ENCODE measurements around the gene TANC1.

Gene TANC1

DNA sequence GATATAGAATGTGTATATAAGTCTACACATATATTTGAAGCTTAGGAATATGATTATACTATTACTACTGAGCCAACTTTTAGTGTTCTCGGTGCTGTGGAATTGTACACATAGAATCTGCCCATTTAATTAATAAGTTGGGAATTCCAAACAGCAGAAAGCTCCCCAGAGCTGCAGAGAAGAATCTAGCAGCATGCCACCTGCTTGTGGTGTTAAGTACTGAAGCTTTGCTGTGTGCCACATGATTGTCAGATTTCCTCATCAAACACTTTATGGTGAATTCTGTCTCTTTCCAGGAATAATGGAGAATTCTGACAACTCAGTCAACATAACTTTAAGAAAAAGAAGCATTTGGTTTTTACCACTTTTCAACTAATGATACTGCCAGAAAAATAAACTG is 200.3 kb downstream of the TANC1 start:
- TF ChIP-seq POLR2AphosphoS5 (IDR thresholded peaks at IDR 0.05; ENCODE audit: low read depth, low read length) (no peak), TAF1 (IDR thresholded peaks at IDR 0.05; ENCODE audit: borderline replicate concordance, low read depth, low read length) (no peak), POLR2A (IDR thresholded peaks at IDR 0.05; ENCODE audit: low read depth, low read length) (no peak)
- no peak for DNase-seq (ENCODE audit: insufficient read length)
- FAIRE-seq, result no peak

DNA sequence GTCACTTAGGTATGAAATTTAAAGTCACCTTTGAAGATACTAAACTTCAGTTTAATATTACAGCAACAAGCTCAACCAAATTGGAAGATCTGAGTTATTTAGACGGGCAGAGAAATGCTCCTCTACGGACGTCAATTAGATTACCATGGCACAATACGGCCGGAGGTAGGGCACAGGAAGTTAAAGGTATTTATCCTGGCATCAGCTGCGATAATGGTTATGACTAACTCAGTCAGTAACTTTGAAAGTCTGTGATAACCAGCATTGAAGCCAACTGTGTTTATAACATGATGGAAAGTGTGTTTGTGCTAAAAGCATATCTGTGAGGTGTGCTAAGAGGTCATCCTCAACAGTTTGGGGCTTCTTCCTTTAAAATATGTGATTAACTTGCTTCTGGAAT is 200.7 kb downstream of the TANC1 start:
- FAIRE-seq (no peak), DNase-seq (ENCODE audit: insufficient read length) (no peak)
- TF ChIP-seq POLR2AphosphoS5 (IDR thresholded peaks at IDR 0.05; ENCODE audit: low read depth, low read length) (no peak), POLR2A (IDR thresholded peaks at IDR 0.05; ENCODE audit: low read depth, low read length) (no peak), TAF1 (IDR thresholded peaks at IDR 0.05; ENCODE audit: borderline replicate concordance, low read depth, low read length) (no peak)

DNA sequence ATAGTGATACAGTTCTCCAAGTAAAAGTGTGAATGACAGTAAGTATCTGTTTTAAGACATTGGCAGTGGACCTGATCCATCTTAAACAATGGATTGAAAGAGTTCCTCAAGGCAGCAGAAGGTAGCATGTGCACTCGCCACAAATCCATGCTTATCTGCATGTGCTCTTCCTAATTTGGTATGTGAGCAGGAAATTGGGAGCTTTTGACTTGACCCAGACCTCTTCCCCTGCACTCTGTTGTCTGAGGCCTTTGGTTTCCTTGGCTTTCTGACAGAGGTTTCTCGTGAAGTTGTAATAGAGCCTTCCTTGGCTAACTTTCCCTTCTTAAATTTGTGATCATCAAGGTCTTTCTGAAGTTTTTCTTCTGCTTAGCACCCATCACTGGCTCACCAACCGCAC is 204.0 kb downstream of the TANC1 start:
- no peak for FAIRE-seq
- DNase-seq (ENCODE audit: insufficient read length), result no peak
- TF ChIP-seq POLR2AphosphoS5 (IDR thresholded peaks at IDR 0.05; ENCODE audit: low read depth, low read length) (no peak), TAF1 (IDR thresholded peaks at IDR 0.05; ENCODE audit: borderline replicate concordance, low read depth, low read length) (no peak), POLR2A (IDR thresholded peaks at IDR 0.05; ENCODE audit: low read depth, low read length) (no peak)

DNA sequence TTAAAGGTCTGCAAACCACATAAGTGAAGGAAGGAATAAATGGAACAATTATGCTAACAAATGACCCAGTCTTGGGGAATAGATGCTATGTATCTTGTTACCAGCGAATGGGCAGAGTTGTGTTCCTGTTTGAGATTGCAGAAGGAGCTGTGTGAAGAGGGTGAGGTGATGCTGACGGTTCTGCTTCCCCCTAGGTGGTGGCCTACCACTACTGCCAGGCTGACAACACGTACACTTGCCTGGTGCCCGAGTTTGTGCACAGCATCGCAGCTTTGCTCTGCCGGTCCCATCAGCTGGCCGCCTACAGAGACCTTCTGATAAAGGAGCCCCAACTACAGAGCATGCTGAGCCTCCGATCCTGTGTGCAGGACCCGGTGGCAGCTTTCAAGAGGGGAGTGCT is 206.3 kb downstream of the TANC1 start:
- FAIRE-seq, result no peak
- no peak for DNase-seq (ENCODE audit: insufficient read length)
- TF ChIP-seq POLR2AphosphoS5 (IDR thresholded peaks at IDR 0.05; ENCODE audit: low read depth, low read length), result no peak
- TF ChIP-seq TAF1 (IDR thresholded peaks at IDR 0.05; ENCODE audit: borderline replicate concordance, low read depth, low read length), result no peak
- TF ChIP-seq POLR2A (IDR thresholded peaks at IDR 0.05; ENCODE audit: low read depth, low read length), result no peak

DNA sequence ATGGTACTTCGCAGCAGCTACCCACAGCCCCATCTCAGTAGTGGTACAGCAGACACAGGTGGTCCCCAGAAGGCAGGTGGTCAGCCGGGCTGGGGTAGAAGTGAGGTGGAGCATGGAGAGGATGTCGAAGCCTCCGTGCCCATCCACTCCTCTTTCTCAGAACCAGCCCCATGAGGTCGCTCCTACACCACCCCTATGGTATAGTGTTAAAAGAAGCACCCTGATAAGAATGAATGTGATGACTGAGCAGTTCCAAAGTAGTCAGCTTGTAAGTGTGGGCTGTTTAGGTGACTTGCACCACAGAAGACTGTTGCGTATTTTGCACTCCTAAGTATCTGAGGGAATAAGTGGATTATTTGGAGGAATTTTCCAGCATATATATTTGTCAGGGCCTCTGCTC is 206.7 kb downstream of the TANC1 start:
- TF ChIP-seq POLR2AphosphoS5 (IDR thresholded peaks at IDR 0.05; ENCODE audit: low read depth, low read length), result no peak
- no peak for TF ChIP-seq TAF1 (IDR thresholded peaks at IDR 0.05; ENCODE audit: borderline replicate concordance, low read depth, low read length)
- no peak for TF ChIP-seq POLR2A (IDR thresholded peaks at IDR 0.05; ENCODE audit: low read depth, low read length)
- no peak for FAIRE-seq
- DNase-seq (ENCODE audit: insufficient read length), result no peak

DNA sequence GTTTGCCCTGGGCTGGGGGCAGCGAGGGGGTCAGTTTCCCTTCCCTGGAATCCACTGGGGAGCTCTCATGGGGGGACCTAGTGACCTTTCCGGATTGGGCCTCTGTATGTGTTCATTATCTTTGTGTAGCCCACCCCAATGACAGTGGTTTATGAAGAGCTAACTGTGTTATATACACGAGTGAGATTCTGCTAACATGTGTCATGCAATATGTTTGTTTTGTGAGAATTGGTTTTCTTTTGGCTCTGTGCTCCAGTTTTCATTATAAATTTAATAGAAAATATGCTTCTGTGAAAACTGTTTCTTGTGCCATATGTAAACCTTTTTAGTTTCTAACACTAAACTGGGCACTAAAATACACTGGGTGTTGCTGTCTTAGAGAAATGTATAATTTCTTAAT is 207.5 kb downstream of the TANC1 start:
- TF ChIP-seq POLR2AphosphoS5 (IDR thresholded peaks at IDR 0.05; ENCODE audit: low read depth, low read length) (no peak), POLR2A (IDR thresholded peaks at IDR 0.05; ENCODE audit: low read depth, low read length) (no peak), TAF1 (IDR thresholded peaks at IDR 0.05; ENCODE audit: borderline replicate concordance, low read depth, low read length) (no peak)
- no peak for FAIRE-seq
- no peak for DNase-seq (ENCODE audit: insufficient read length)

DNA sequence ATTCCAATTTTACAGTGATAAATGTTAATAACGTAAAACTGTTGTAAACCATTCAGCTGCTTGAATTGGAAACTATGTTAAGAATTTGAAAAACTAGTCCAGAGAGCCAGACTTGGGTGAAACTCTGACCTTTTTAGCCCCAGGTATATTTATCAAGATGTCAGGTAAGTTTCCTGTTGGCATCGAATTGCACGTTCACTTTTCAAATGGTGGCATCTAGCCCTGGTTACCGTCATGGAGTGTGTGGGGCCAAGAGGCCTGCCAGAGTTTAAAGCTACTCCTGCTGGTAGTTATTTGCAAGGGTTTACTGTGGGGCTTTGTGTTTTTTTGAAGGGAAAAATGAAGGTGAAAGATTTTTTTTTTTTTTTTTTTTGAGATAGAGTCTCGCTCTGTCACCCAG is 208.1 kb downstream of the TANC1 start:
- TF ChIP-seq TAF1 (IDR thresholded peaks at IDR 0.05; ENCODE audit: borderline replicate concordance, low read depth, low read length), result no peak
- TF ChIP-seq POLR2A (IDR thresholded peaks at IDR 0.05; ENCODE audit: low read depth, low read length), result no peak
- TF ChIP-seq POLR2AphosphoS5 (IDR thresholded peaks at IDR 0.05; ENCODE audit: low read depth, low read length), result no peak
- no peak for FAIRE-seq
- DNase-seq (ENCODE audit: insufficient read length), result no peak

DNA sequence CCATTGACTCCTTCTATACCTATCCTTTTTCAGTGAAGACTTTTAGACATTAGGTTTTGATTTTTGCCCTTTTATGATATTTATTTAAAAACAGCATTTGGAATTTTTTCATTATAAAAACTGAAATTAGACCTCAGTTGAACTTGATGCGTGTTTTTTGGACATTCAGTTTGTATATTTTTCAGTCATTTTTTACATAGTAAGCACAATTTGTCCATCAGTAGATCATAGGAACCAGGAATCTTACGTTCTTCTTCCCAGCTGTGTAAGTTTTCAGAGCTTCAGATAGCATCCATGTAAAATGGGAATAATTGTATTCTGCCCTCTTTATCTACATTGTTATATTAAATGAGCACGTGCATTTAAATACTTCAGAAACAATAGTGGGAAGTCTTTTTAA is 208.9 kb downstream of the TANC1 start:
- TF ChIP-seq POLR2AphosphoS5 (IDR thresholded peaks at IDR 0.05; ENCODE audit: low read depth, low read length) (no peak), TAF1 (IDR thresholded peaks at IDR 0.05; ENCODE audit: borderline replicate concordance, low read depth, low read length) (no peak), POLR2A (IDR thresholded peaks at IDR 0.05; ENCODE audit: low read depth, low read length) (no peak)
- FAIRE-seq, result no peak
- no peak for DNase-seq (ENCODE audit: insufficient read length)

DNA sequence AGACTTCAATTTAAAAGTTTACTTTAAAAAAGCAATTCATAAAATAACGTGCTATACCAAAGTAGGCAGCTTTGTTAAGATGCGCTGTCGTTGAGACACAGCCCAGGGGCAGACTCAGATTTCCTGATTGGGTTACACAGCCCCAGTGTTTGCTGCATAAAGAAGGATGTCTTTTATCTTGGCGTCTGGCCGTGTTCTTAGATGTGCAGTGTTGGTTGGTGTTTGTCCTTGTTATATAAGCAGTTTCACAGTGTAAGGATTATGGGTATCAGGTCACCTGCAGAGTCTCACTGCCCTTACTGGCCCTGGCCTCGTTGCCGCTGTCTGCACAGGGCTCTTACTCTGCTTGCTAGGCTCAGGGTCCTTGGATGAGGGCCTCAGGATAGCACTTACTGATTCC is 209.5 kb downstream of the TANC1 start:
- no peak for FAIRE-seq
- TF ChIP-seq TAF1 (IDR thresholded peaks at IDR 0.05; ENCODE audit: borderline replicate concordance, low read depth, low read length), result no peak
- no peak for TF ChIP-seq POLR2A (IDR thresholded peaks at IDR 0.05; ENCODE audit: low read depth, low read length)
- TF ChIP-seq POLR2AphosphoS5 (IDR thresholded peaks at IDR 0.05; ENCODE audit: low read depth, low read length), result no peak

DNA sequence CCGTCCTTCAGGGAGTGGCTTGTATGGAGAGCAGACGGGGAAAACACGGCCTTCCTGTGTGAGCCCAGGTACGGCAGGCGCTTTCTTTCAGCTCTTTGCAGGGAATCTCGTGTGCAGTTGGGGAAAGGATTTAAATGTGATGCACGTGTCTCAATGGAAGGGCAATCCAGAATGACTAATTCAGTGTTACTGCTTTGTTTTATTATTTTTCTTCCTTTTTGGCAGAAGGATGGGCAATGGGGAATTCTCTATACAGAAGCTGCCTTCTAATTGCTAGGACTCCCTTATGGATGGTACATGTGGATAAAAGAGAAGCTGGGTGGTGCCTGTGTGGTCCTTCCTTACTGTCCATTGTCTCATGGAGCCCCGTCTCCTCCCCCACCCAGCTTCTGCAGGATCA is 210.7 kb downstream of the TANC1 start:
- FAIRE-seq, result no peak
- TF ChIP-seq TAF1 (IDR thresholded peaks at IDR 0.05; ENCODE audit: borderline replicate concordance, low read depth, low read length), result no peak
- TF ChIP-seq POLR2A (IDR thresholded peaks at IDR 0.05; ENCODE audit: low read depth, low read length), result no peak
- TF ChIP-seq POLR2AphosphoS5 (IDR thresholded peaks at IDR 0.05; ENCODE audit: low read depth, low read length), result no peak
- no peak for DNase-seq (ENCODE audit: insufficient read length)

More for the DNA sequence above, 209.5 kb downstream of the TANC1 start:
- no peak for DNase-seq (ENCODE audit: insufficient read length)

DNA sequence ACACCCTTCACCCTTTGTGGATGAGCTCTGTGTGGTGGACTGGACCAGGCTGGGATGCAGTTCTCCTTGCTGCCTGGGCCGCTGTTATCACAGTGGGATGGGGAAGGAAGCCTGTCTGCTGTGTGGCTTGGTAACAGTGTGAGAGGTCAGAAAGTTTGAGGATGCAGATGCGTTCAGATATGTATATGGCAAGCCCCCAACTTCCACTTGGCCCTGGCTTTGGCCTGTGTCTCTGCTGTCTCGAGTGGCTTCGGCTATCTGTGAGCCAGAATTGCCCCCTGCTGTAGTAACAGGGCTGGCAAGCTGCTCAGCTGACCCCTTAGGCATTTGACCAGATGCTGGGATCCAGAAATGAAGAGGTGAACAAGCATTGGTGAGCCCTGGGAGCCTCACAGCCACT is 211.3 kb downstream of the TANC1 start:
- no peak for FAIRE-seq
- TF ChIP-seq TAF1 (IDR thresholded peaks at IDR 0.05; ENCODE audit: borderline replicate concordance, low read depth, low read length), result no peak
- no peak for TF ChIP-seq POLR2A (IDR thresholded peaks at IDR 0.05; ENCODE audit: low read depth, low read length)
- TF ChIP-seq POLR2AphosphoS5 (IDR thresholded peaks at IDR 0.05; ENCODE audit: low read depth, low read length), result no peak

DNA sequence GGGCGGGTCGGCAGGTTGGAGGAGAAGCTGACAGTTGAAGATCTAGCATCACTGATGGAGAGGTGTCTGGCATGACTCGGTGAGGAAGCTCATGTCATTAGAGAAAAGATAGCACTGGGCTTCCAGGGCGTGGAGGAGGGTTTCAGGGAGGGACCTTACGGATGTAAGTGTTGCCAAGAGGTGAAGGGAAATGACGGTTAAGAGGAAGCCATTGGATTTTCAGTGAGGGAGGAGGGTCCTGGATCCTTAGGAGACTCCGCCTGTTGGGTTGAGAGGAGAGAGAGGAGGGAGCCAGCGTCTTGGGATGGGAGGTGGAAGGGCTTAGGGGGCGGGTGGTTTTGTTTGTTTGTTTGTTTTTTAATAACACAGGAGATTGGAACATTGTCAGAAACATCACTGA is 214.9 kb downstream of the TANC1 start:
- FAIRE-seq (no peak), DNase-seq (ENCODE audit: insufficient read length) (no peak)
- TF ChIP-seq TAF1 (IDR thresholded peaks at IDR 0.05; ENCODE audit: borderline replicate concordance, low read depth, low read length), result no peak
- TF ChIP-seq POLR2AphosphoS5 (IDR thresholded peaks at IDR 0.05; ENCODE audit: low read depth, low read length), result no peak
- no peak for TF ChIP-seq POLR2A (IDR thresholded peaks at IDR 0.05; ENCODE audit: low read depth, low read length)

More for the DNA sequence above, 211.3 kb downstream of the TANC1 start:
- no peak for DNase-seq (ENCODE audit: insufficient read length)

All from GM12892 (cell line).